GM23338 (cell line): ENCODE measurements around the gene ALDH3A2. TPM values are rescaled to one million over a fixed set of nuclear protein-coding genes. Genes with fewer than 3 reads are reported as not detected.

Source experiments
- ETS1 ChIP-seq: IDR thresholded peaks from 2 replicates; pipeline ENCODE4 v1.6.1; 2016; ENCODE audit warnings: antibody characterized with exemption
- EZH2phosphoT487 ChIP-seq: fragments of 200-600 bp; sonication (generic); IDR thresholded peaks from one replicate; pipeline ENCODE4 v1.8.1; 2018; ENCODE audit warnings: antibody characterized with exemption; ENCODE audit not compliant: unreplicated experiment
- STAT1 ChIP-seq: IDR thresholded peaks from one replicate; pipeline ENCODE4 v1.6.1; 2016; ENCODE audit warnings: antibody characterized with exemption; ENCODE audit not compliant: unreplicated experiment
- ZNF462 ChIP-seq: fragments of 250-450 bp; sonication (Bioruptor Pico); IDR thresholded peaks from 2 replicates; pipeline ENCODE4 v1.5.0; 2020; ENCODE audit warnings: mild to moderate bottlenecking, moderate library complexity
- polyA plus RNA-seq: library from polyadenylated mRNA; unstranded; fragments of >200 nt; fragmentation: Nextera tagmentation; extraction: Ambion mirVana; gene quantifications from 2 replicates; pipeline ENCODE4 v1.2.1, GENCODE V29; 2016
- total RNA-seq: library from RNA; depleted of rRNA; stranded (reverse); fragments of >200 nt; shearing (Covaris generic); gene quantifications from 2 replicates; pipeline ENCODE4 v1.2.3, GENCODE V29; 2014

The ALDH3A2 gene
- total and polyA plus RNA-seq, 2 experiments from 2014 or later: 31.3 to 159 TPM

GRCh38 chr17:19705771-19706770 lies 57.5 kb downstream of the ALDH3A2 start (continued):
- TF ChIP-seq ZNF462 (CRISPR knock-in tag) (no peak), STAT1 (no peak), ETS1 (no peak), EZH2phosphoT487 (no peak)
